Bronchial epithelial cell (primary cell): ENCODE results near the gene MED19. TPM values are rescaled to one million over a fixed set of nuclear protein-coding genes. Genes with fewer than 3 reads are reported as not detected.

Experiments used
- DNase-seq: peaks from one replicate; pipeline ENCODE4 v3.0.0-alpha.2; 2010; ENCODE audit warnings: low read depth
- FAIRE-seq: peaks from 2 replicates; lab custom pipeline; 2011; peaks lifted over from hg19 to GRCh38; lab: Jason Lieb, UNC
- H3K27me3 ChIP-seq: 2 replicates; pipeline ENCODE4 v1.5.1; 2011; ENCODE audit warnings: low read length; ENCODE audit not compliant: control insufficient read depth, insufficient read depth
- H3K36me3 ChIP-seq: 2 replicates; pipeline ENCODE4 v1.5.1; 2011; ENCODE audit warnings: low read length; ENCODE audit not compliant: control insufficient read depth, insufficient read depth
- H3K4me3 ChIP-seq: 2 replicates; pipeline ENCODE4 v1.5.1; 2011; ENCODE audit warnings: mild to moderate bottlenecking, low read depth, low read length, control low read depth
- total RNA-seq: library from RNA; depleted of rRNA; stranded (reverse); fragments of >200 nt; gene quantifications from 2 replicates; pipeline ENCODE4 v1.2.1, GENCODE V29; 2014
- TF ChIP-seq, protein P1 (sequence below): IDR thresholded peaks from 2 replicates; pipeline ENCODE4 v1.5.1; 2011; ENCODE audit warnings: mild to moderate bottlenecking, moderate library complexity, low read length, control low read depth, inconsistent platforms; ENCODE audit not compliant: insufficient read depth, severe bottlenecking

MED19 gene, protein sequence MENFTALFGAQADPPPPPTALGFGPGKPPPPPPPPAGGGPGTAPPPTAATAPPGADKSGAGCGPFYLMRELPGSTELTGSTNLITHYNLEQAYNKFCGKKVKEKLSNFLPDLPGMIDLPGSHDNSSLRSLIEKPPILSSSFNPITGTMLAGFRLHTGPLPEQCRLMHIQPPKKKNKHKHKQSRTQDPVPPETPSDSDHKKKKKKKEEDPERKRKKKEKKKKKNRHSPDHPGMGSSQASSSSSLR
- total RNA-seq: 13.2 and 17.2 TPM in 2 replicates

DNA sequence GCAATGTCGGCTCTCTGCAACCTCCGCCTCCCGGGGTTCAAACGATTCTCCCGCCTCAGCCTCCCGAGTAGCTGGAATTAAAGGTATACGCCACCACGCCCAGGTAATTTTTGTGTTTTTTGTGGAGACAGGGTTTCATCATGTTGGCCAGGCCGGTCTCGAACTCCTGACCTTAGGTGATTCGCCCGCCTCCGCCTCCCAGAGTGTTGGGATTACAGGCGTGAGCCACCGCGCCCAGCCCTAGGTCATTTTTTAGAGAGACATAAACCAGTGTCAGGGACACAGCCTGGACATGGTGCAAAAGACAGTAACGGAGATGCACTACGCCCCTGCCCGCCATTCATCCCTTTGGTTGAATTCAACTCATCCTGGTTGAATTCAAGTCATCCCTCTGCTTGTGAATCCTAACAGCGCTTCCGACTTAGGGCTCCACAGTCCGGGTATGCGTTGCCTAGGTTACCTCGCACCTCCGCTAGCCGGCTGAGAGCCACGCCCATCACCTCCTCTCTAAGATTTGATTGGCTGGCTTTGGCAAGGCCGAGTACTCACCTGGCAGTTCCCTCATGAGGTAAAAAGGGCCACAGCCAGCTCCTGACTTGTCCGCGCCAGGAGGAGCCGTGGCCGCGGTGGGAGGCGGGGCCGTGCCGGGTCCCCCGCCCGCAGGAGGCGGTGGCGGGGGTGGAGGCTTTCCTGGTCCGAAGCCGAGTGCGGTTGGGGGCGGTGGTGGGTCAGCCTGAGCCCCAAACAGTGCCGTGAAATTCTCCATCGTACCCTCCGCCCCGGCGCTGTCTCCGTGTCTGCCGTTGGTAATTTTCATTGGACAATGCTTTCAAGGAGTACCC is at the start of gene MED19:
TSS of gene MED19 (minus strand) at position 802 of the 842 bp plus-strand sequence. CDS start at position 766, 36 bp downstream.
- Histone ChIP-seq H3K36me3 (no peaks in the 10 kb centered on the region), H3K27me3 (no peaks in the 10 kb centered on the region), H3K4me3 (peak within 1 kb of the TSS; percentile 63)
- TF ChIP-seq, protein P1, sequence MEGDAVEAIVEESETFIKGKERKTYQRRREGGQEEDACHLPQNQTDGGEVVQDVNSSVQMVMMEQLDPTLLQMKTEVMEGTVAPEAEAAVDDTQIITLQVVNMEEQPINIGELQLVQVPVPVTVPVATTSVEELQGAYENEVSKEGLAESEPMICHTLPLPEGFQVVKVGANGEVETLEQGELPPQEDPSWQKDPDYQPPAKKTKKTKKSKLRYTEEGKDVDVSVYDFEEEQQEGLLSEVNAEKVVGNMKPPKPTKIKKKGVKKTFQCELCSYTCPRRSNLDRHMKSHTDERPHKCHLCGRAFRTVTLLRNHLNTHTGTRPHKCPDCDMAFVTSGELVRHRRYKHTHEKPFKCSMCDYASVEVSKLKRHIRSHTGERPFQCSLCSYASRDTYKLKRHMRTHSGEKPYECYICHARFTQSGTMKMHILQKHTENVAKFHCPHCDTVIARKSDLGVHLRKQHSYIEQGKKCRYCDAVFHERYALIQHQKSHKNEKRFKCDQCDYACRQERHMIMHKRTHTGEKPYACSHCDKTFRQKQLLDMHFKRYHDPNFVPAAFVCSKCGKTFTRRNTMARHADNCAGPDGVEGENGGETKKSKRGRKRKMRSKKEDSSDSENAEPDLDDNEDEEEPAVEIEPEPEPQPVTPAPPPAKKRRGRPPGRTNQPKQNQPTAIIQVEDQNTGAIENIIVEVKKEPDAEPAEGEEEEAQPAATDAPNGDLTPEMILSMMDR: no peak
- FAIRE-seq: no peak
- peak; percentile 98 for DNase-seq

DNA sequence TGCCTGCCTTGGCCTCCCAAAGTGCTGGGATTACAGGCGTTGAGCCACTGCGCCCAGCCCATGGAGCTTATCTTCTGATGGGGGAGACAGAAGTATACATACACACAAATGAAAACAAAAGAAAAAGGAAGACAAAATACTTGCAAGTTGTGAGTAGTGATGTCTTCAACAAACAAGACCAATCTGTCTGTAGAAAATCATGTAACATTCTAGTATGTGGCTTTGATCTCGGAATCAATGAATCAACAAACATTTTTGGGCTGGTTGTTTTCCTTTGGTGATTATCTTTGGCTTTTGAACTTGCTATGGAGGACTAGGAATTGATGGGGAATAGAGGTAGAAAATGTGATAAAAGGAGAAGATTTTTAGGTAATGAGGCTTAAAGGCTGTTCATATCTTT is 46.2 kb upstream of the MED19 start:
- FAIRE-seq (no peak), DNase-seq (no peak)
- Histone ChIP-seq H3K27me3 (no peaks in the 10 kb centered on the region), H3K36me3 (no peaks in the 10 kb centered on the region), H3K4me3 (no peak overlapping the region)
- TF ChIP-seq, protein P1: no peak

DNA sequence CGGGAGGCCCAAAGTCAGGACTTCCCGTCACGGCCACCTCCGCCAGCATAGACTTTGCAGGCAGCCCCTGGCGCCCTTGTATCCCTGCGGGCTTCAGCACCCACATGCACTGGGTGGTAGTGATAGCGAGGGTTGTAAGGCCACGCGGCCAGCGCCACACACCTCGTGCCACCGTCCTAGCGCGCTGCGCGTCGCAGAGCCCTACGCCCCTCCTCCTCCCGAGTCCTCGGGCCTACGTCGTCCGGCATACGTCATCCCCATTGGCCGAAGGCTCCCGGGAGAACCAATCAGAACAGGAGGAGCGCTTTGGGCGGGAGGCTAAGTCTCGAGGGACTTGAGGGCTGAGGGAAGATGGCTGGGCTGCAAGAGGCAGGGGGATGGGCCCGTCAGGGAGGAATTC is 40.9 kb upstream of the MED19 start:
- DNase-seq (no peak), FAIRE-seq (no peak)
- TF ChIP-seq, protein P1: no peak
- H3K36me3 ChIP-seq: no peaks in the 10 kb centered on the region
- H3K27me3 ChIP-seq: no peaks in the 10 kb centered on the region
- no peak overlapping the region for H3K4me3 ChIP-seq

DNA sequence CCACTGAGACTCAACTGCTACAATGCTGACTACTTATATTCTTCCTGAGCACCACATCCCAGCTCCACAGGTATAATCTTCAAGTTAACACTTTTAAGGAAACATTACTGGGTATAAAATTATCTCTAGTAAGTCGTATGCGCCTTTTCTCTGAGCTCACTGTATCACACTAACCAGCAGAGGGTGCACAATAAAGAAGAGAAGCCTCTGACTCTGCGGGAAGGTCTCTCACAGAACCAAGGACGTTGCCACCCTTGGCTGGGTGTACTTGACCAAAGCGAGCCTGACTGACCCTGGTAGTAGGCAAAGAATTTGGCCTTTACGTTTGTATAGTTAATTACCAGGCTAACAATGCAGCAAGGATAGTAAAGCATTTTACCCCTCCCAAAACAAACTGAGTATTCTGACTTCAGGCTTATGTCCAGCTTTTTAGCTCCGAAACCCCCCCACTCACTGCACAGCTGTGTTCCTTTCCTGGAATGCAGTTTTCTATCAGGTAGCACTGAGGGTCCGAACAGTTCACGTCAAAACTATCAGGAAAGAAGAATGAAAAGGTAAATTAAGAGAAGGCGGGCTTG is 39.8 kb upstream of the MED19 start, which contains the start of gene BTBD18:
TSS of gene BTBD18 (minus strand) at position 144 of the 578 bp plus-strand sequence. CDS start 631 bp downstream, outside the sequence.
- peak; percentile 58 for DNase-seq
- FAIRE-seq: no peak
- H3K27me3 ChIP-seq: no peaks in the 10 kb centered on the region
- no peaks in the 10 kb centered on the region for H3K36me3 ChIP-seq
- TF ChIP-seq, protein P1: peak; percentile 56
- H3K4me3 ChIP-seq: no peak within 1 kb of the TSS

DNA sequence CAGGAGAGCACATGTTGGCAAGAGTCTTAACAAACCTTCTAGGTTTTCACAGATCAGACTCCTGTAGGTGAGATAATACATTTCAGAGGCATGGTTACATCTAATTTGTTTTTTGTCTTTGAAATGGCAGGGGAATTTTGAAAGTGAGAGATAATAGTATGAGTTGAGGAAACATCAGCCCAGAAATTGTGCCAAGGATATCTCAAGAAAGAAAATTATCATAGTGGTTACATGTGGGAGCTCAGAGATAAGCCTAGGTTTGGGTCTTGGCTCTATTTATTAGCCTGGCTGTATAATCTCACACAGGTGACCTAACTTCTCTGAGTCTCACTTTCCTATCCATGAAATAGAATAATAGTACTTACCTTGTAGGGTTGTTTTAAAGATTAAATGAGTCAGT is 39.2 kb upstream of the MED19 start:
- H3K27me3 ChIP-seq: no peaks in the 10 kb centered on the region
- no peak for DNase-seq
- FAIRE-seq: no peak
- H3K36me3 ChIP-seq: no peaks in the 10 kb centered on the region
- TF ChIP-seq, protein P1: no peak
- no peak overlapping the region for H3K4me3 ChIP-seq
